ENCODE results near the gene EEF1AKMT1.

- TF ChIP-seq, protein P1, sequence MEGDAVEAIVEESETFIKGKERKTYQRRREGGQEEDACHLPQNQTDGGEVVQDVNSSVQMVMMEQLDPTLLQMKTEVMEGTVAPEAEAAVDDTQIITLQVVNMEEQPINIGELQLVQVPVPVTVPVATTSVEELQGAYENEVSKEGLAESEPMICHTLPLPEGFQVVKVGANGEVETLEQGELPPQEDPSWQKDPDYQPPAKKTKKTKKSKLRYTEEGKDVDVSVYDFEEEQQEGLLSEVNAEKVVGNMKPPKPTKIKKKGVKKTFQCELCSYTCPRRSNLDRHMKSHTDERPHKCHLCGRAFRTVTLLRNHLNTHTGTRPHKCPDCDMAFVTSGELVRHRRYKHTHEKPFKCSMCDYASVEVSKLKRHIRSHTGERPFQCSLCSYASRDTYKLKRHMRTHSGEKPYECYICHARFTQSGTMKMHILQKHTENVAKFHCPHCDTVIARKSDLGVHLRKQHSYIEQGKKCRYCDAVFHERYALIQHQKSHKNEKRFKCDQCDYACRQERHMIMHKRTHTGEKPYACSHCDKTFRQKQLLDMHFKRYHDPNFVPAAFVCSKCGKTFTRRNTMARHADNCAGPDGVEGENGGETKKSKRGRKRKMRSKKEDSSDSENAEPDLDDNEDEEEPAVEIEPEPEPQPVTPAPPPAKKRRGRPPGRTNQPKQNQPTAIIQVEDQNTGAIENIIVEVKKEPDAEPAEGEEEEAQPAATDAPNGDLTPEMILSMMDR (IDR thresholded peaks at IDR 0.05; ENCODE audit: low read depth, low read length, poor library complexity, severe bottlenecking) = no peak
- TF ChIP-seq EZH2phosphoT487 (IDR thresholded peaks at IDR 0.05; ENCODE audit: borderline replicate concordance, low read length) = no peak
Measured at GRCh38 chr13:20822406-20822805, 48.6 kb upstream of the EEF1AKMT1 start.
